HCT116 (cell line): ENCODE measurements around the gene GPRIN1.

ENCODE experiments used
- CEBPB ChIP-seq: IDR thresholded peaks from 2 replicates; pipeline ENCODE4 v1.6.1; 2012; ENCODE audit warnings: low read depth
- EGR1 ChIP-seq: IDR thresholded peaks from 2 replicates; pipeline ENCODE4 v1.6.1; 2012; ENCODE audit warnings: low read depth
- EZH2 ChIP-seq: fragments of 200-600 bp; sonication (generic); IDR thresholded peaks from 2 replicates; pipeline ENCODE4 v1.6.1; 2017; ENCODE audit warnings: antibody characterized with exemption, mixed run types
- EZH2phosphoT487 ChIP-seq: fragments of 200-600 bp; IDR thresholded peaks from 2 replicates; pipeline ENCODE4 v1.6.1; 2018; ENCODE audit warnings: antibody characterized with exemption, borderline replicate concordance
- MAX ChIP-seq: IDR thresholded peaks from 2 replicates; pipeline ENCODE4 v1.6.1; 2012
- POLR2A ChIP-seq: IDR thresholded peaks from 2 replicates; pipeline ENCODE4 v1.7.0; 2011; ENCODE audit warnings: borderline replicate concordance; ENCODE audit not compliant: insufficient read depth, insufficient read length; ENCODE audit errors: extremely low read depth
- POLR2AphosphoS5 ChIP-seq: IDR thresholded peaks from 2 replicates; pipeline ENCODE4 v1.6.1; 2011; ENCODE audit warnings: mild to moderate bottlenecking, low read depth, low read length, moderate library complexity
- REST ChIP-seq: IDR thresholded peaks from 2 replicates; pipeline ENCODE4 v1.6.1; 2012; ENCODE audit warnings: low read depth
- SRF ChIP-seq: IDR thresholded peaks from 2 replicates; pipeline ENCODE4 v1.6.1; 2012; ENCODE audit warnings: low read depth
- ZNF274 ChIP-seq: fragments of 200-500 bp; sonication (Bioruptor generic); IDR thresholded peaks from 2 replicates; pipeline ENCODE4 v1.6.1; 2014; ENCODE audit warnings: mild to moderate bottlenecking, low read depth, low read length, inconsistent platforms
- TF ChIP-seq, protein P1 (sequence below), 3 experiments: fragments of 200-600 bp in 1 of 3; sonication (generic) in 1 of 3; IDR thresholded peaks in 2 of 3; conservative IDR thresholded peaks in 1 of 3; 2 replicates each; pipeline ENCODE4 v1.5.1; 2012 to 2017; ENCODE audit warnings: low read depth in 2 of 3, low read length in 2 of 3, antibody characterized with exemption in 1 of 3, borderline replicate concordance in 1 of 3, control low read depth in 1 of 3, mild to moderate bottlenecking in 1 of 3, mixed read lengths in 1 of 3, mixed run types in 1 of 3, moderate library complexity in 1 of 3; ENCODE audit not compliant: insufficient read depth in 1 of 3
- TF ChIP-seq, protein P2 (sequence below): IDR thresholded peaks from 2 replicates; pipeline ENCODE4 v1.6.1; 2011; ENCODE audit warnings: mild to moderate bottlenecking, low read length, moderate library complexity; ENCODE audit not compliant: insufficient replicate concordance; ENCODE audit errors: extremely low read depth

GRCh38 chr5:176639208-176639607, 29.3 kb upstream of the GPRIN1 start:
- TF ChIP-seq EZH2 (no peak), POLR2A (no peak), EZH2phosphoT487 (no peak), CEBPB (no peak), REST (no peak), POLR2AphosphoS5 (no peak), MAX (no peak), EGR1 (no peak), ZNF274 (no peak), SRF (no peak)
- TF ChIP-seq, protein P1, sequence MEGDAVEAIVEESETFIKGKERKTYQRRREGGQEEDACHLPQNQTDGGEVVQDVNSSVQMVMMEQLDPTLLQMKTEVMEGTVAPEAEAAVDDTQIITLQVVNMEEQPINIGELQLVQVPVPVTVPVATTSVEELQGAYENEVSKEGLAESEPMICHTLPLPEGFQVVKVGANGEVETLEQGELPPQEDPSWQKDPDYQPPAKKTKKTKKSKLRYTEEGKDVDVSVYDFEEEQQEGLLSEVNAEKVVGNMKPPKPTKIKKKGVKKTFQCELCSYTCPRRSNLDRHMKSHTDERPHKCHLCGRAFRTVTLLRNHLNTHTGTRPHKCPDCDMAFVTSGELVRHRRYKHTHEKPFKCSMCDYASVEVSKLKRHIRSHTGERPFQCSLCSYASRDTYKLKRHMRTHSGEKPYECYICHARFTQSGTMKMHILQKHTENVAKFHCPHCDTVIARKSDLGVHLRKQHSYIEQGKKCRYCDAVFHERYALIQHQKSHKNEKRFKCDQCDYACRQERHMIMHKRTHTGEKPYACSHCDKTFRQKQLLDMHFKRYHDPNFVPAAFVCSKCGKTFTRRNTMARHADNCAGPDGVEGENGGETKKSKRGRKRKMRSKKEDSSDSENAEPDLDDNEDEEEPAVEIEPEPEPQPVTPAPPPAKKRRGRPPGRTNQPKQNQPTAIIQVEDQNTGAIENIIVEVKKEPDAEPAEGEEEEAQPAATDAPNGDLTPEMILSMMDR (IDR thresholded peaks at IDR 0.05 in 2 of 3, conservative IDR thresholded peaks at IDR 0.05 in 1 of 3; ENCODE audit: borderline replicate concordance in 1 of 3, insufficient read depth in 1 of 3, low read depth in 2 of 3, low read length in 2 of 3), result no peak
- TF ChIP-seq, protein P2, sequence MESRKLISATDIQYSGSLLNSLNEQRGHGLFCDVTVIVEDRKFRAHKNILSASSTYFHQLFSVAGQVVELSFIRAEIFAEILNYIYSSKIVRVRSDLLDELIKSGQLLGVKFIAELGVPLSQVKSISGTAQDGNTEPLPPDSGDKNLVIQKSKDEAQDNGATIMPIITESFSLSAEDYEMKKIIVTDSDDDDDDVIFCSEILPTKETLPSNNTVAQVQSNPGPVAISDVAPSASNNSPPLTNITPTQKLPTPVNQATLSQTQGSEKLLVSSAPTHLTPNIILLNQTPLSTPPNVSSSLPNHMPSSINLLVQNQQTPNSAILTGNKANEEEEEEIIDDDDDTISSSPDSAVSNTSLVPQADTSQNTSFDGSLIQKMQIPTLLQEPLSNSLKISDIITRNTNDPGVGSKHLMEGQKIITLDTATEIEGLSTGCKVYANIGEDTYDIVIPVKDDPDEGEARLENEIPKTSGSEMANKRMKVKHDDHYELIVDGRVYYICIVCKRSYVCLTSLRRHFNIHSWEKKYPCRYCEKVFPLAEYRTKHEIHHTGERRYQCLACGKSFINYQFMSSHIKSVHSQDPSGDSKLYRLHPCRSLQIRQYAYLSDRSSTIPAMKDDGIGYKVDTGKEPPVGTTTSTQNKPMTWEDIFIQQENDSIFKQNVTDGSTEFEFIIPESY, result no peak
